Measurements from ENCODE around the gene ANK2. TPM values are rescaled to one million over a fixed set of nuclear protein-coding genes. Genes with fewer than 3 reads are reported as not detected.

The ANK2 gene
- total RNA-seq, 1 donor from 2014 or later, result 4.1 TPM

GRCh38 chr4:113086172-113086695 is 36.8 kb downstream of the ANK2 start:
- no peak for DNase-seq (ENCODE audit: extremely low read depth, low read depth, low spot score)

GRCh38 chr4:113088050-113088449 is 38.6 kb downstream of the ANK2 start:
- no peak for DNase-seq (ENCODE audit: extremely low read depth, low read depth, low spot score)

- DNase-seq (ENCODE audit: extremely low read depth, low read depth, low spot score), result no peak
Measured at GRCh38 chr4:113090954-113091353, 41.5 kb downstream of the ANK2 start.

- DNase-seq (ENCODE audit: extremely low read depth, low read depth, low spot score), result no peak
Measured at GRCh38 chr4:113094331-113094730, 44.9 kb downstream of the ANK2 start.

GRCh38 chr4:113094802-113095201 is 45.3 kb downstream of the ANK2 start:
- no peak for DNase-seq (ENCODE audit: extremely low read depth, low read depth, low spot score)

GRCh38 chr4:113101669-113102068 is 52.2 kb downstream of the ANK2 start:
- DNase-seq (ENCODE audit: extremely low read depth, low read depth, low spot score), result no peak

GRCh38 chr4:113103556-113103955 is 54.1 kb downstream of the ANK2 start:
- no peak for DNase-seq (ENCODE audit: extremely low read depth, low read depth, low spot score)

- DNase-seq (ENCODE audit: extremely low read depth, low read depth, low spot score), result no peak
Measured at GRCh38 chr4:113106108-113106507, 56.7 kb downstream of the ANK2 start.

- no peak for DNase-seq (ENCODE audit: extremely low read depth, low read depth, low spot score)
Measured at GRCh38 chr4:113109106-113109718, 59.8 kb downstream of the ANK2 start.

- DNase-seq (ENCODE audit: extremely low read depth, low read depth, low spot score), result no peak
Measured at GRCh38 chr4:113112338-113112978, 63.0 kb downstream of the ANK2 start.

GRCh38 chr4:113113151-113113550 is 63.7 kb downstream of the ANK2 start:
- no peak for DNase-seq (ENCODE audit: extremely low read depth, low read depth, low spot score)

- no peak for DNase-seq (ENCODE audit: extremely low read depth, low read depth, low spot score)
Measured at GRCh38 chr4:113114884-113115283, 65.4 kb downstream of the ANK2 start.

- no peak for DNase-seq (ENCODE audit: extremely low read depth, low read depth, low spot score)
Measured at GRCh38 chr4:113116414-113117357, 67.2 kb downstream of the ANK2 start.

GRCh38 chr4:113117358-113117702 is 67.9 kb downstream of the ANK2 start:
- no peak for DNase-seq (ENCODE audit: extremely low read depth, low read depth, low spot score)

- DNase-seq (ENCODE audit: extremely low read depth, low read depth, low spot score), result no peak
Measured at GRCh38 chr4:113122066-113122465, 72.6 kb downstream of the ANK2 start.

GRCh38 chr4:113125418-113125817 is 76.0 kb downstream of the ANK2 start:
- DNase-seq (ENCODE audit: extremely low read depth, low read depth, low spot score), result no peak

- no peak for DNase-seq (ENCODE audit: extremely low read depth, low read depth, low spot score)
Measured at GRCh38 chr4:113131136-113131535, 81.7 kb downstream of the ANK2 start.

GRCh38 chr4:113131621-113132020 is 82.2 kb downstream of the ANK2 start:
- DNase-seq (ENCODE audit: extremely low read depth, low read depth, low spot score), result no peak

- DNase-seq (ENCODE audit: extremely low read depth, low read depth, low spot score), result no peak
Measured at GRCh38 chr4:113141901-113142346, 92.5 kb downstream of the ANK2 start.

GRCh38 chr4:113142351-113142750 is 92.9 kb downstream of the ANK2 start:
- DNase-seq (ENCODE audit: extremely low read depth, low read depth, low spot score), result no peak

GRCh38 chr4:113144091-113144490 is 94.6 kb downstream of the ANK2 start:
- no peak for DNase-seq (ENCODE audit: extremely low read depth, low read depth, low spot score)

All from glomerular endothelial cell (primary cell).